HepG2 (cell line): ENCODE measurements around the gene SMKR1. TPM values are rescaled to one million over a fixed set of nuclear protein-coding genes. Genes with fewer than 3 reads are reported as not detected.

Experiments
- ATAC-seq: fragments of 200-7000 bp; cut with Tn5 transposase; 3 replicates; pipeline ENCODE4 v1.9.1; 2020; ENCODE audit warnings: mild to moderate bottlenecking, moderate library complexity
- BruUV-seq: library from RNA; stranded (reverse); fragments of 400-500 nt; replicated peaks from 2 replicates; lab custom pipeline; 2021; lab: Mats Ljungman, UMichigan
- CTCF ChIA-PET: fragments of 300-600 bp; formaldehyde crosslinking; extraction: SDS; loops from one replicate; lab custom pipeline; 2021; ENCODE audit warnings: low total read pairs, inconsistent platforms, low intra/inter-chr PET ratio; lab: Yijun Ruan, JAX
- POLR2A ChIA-PET: fragments of 350-600 bp; sonication (Branson Sonifier 250); formaldehyde crosslinking; loops from one replicate; lab custom pipeline; 2020; ENCODE audit warnings: antibody characterized with exemption, inconsistent platforms; lab: Yijun Ruan, JAX
- DNase-seq: peaks from one replicate; pipeline ENCODE4 v3.0.0-alpha.2; 2015; ENCODE audit warnings: low spot score
- FAIRE-seq: peaks from 3 replicates; lab custom pipeline; 2011; peaks lifted over from hg19 to GRCh38; lab: Jason Lieb, UNC
- H2AFZ ChIP-seq: one replicate; pipeline ENCODE4 v1.6.1; 2011; ENCODE audit warnings: low read length, inconsistent platforms
- H3K27ac ChIP-seq: fragments of 300-600 bp; 3 replicates; pipeline ENCODE4 v1.8.0; 2011; ENCODE audit warnings: mixed run types, mild to moderate bottlenecking, mixed read lengths, low read length, inconsistent platforms; ENCODE audit not compliant: insufficient read depth; ENCODE audit errors: extremely low read length
- H3K27me3 ChIP-seq, 2 experiments: fragments of 200-600 bp in 1 of 2; 2 replicates in 1 of 2; 3 replicates in 1 of 2; pipeline versions ENCODE4 v1.6.0 to v1.8.0; 2011; ENCODE audit warnings: low read length in 2 of 2, mild to moderate bottlenecking in 2 of 2, moderate library complexity in 2 of 2, inconsistent platforms in 1 of 2; ENCODE audit not compliant: insufficient read depth in 2 of 2, control insufficient read depth in 1 of 2
- H3K36me3 ChIP-seq, 2 experiments: fragments of 200-600 bp in 1 of 2; replicated peaks in 1 of 2; 2 replicates in 1 of 2; 3 replicates in 1 of 2; pipeline versions ENCODE4 v1.5.1 to v1.8.0; 2011; ENCODE audit warnings: low read length in 2 of 2, inconsistent platforms in 1 of 2; ENCODE audit not compliant: insufficient read depth in 2 of 2, control insufficient read depth in 1 of 2
- H3K4me1 ChIP-seq: 2 replicates; pipeline ENCODE4 v1.5.1; 2012; ENCODE audit warnings: low read length, inconsistent platforms; ENCODE audit not compliant: insufficient read depth
- H3K4me2 ChIP-seq: 2 replicates; pipeline ENCODE4 v1.6.0; 2011; ENCODE audit warnings: low read depth, low read length, inconsistent platforms
- H3K4me3 ChIP-seq, 3 experiments: fragments of 200-600 bp in 1 of 3; sonication (generic), shearing (Covaris generic) in 1 of 3; replicated peaks in 1 of 3; 2 replicates each; pipeline ENCODE4 v1.5.1; 2011 to 2016; ENCODE audit warnings: low read length in 3 of 3, inconsistent platforms in 2 of 3, low read depth in 2 of 3, mild to moderate bottlenecking in 2 of 3, control low read depth in 1 of 3, mixed read lengths in 1 of 3; ENCODE audit not compliant: insufficient read depth in 1 of 3
- H3K79me2 ChIP-seq: one replicate; pipeline ENCODE4 v1.6.1; 2011; ENCODE audit warnings: low read length, inconsistent platforms; ENCODE audit not compliant: insufficient read depth
- H3K9ac ChIP-seq: 2 replicates; pipeline ENCODE4 v1.6.0; 2011; ENCODE audit warnings: mild to moderate bottlenecking, low read depth, low read length, inconsistent platforms; ENCODE audit not compliant: insufficient read depth
- H3K9me3 ChIP-seq: 2 replicates; pipeline ENCODE4 v1.5.1; 2012; ENCODE audit warnings: mild to moderate bottlenecking, low read length
- H4K20me1 ChIP-seq: 2 replicates; pipeline ENCODE4 v1.6.0; 2011; ENCODE audit warnings: inconsistent platforms, mild to moderate bottlenecking, low read length, moderate library complexity; ENCODE audit not compliant: insufficient read depth
- AFF4 ChIP-seq: sonication (generic); formaldehyde crosslinking; IDR thresholded peaks from 2 replicates; pipeline ENCODE4 v1.4.0; 2020; ENCODE audit warnings: missing genetic modification reagents
- ARNTL ChIP-seq: sonication (generic); formaldehyde crosslinking; IDR thresholded peaks from 2 replicates; pipeline ENCODE4 v1.4.0; 2020; ENCODE audit warnings: mild to moderate bottlenecking, missing genetic modification reagents
- CREM ChIP-seq, 2 experiments: sonication (generic) in 1 of 2; formaldehyde crosslinking in 1 of 2; IDR thresholded peaks; 2 replicates each; pipeline versions ENCODE4 v1.4.0 to v1.6.1; 2016 to 2020; ENCODE audit warnings: antibody characterized with exemption in 1 of 2, mild to moderate bottlenecking in 1 of 2, missing genetic modification reagents in 1 of 2
- GTF3A ChIP-seq: sonication (generic); formaldehyde crosslinking; conservative IDR thresholded peaks from 2 replicates; pipeline ENCODE4 v1.4.0; 2020; ENCODE audit warnings: mild to moderate bottlenecking, missing genetic modification reagents
- HNF1B ChIP-seq: sonication (generic); formaldehyde crosslinking; IDR thresholded peaks from 2 replicates; pipeline ENCODE4 v1.5.1; 2020; ENCODE audit warnings: mild to moderate bottlenecking, moderate library complexity, missing genetic modification reagents
- NFKBIZ ChIP-seq: IDR thresholded peaks from 2 replicates; pipeline ENCODE4 v1.6.1; 2018; ENCODE audit warnings: missing genetic modification reagents, missing compliant biosample characterization
- NR3C1 ChIP-seq: sonication (generic); formaldehyde crosslinking; IDR thresholded peaks from 2 replicates; pipeline ENCODE4 v1.4.0; 2020; ENCODE audit warnings: missing genetic modification reagents
- POLR2A ChIP-seq, 2 experiments: IDR thresholded peaks; 2 replicates each; pipeline ENCODE4 v1.6.1; 2011; ENCODE audit warnings: low read depth in 2 of 2, low read length in 2 of 2, mild to moderate bottlenecking in 1 of 2, moderate library complexity in 1 of 2; ENCODE audit not compliant: insufficient read depth in 1 of 2
- TFAP4 ChIP-seq: sonication (generic); IDR thresholded peaks from 2 replicates; pipeline ENCODE4 v1.6.1; 2016; ENCODE audit warnings: low read depth, borderline replicate concordance
- TFDP1 ChIP-seq: IDR thresholded peaks from 2 replicates; pipeline ENCODE4 v1.6.1; 2016; ENCODE audit warnings: missing compliant biosample characterization, missing genetic modification reagents, borderline replicate concordance
- ZBTB14 ChIP-seq: sonication (generic); formaldehyde crosslinking; IDR thresholded peaks from 2 replicates; pipeline ENCODE4 v1.4.0; 2020; ENCODE audit warnings: missing genetic modification reagents
- ZBTB43 ChIP-seq: sonication (generic); formaldehyde crosslinking; conservative IDR thresholded peaks from 2 replicates; pipeline ENCODE4 v1.4.0; 2020; ENCODE audit warnings: missing genetic modification reagents
- ZNF614 ChIP-seq: IDR thresholded peaks from 2 replicates; pipeline ENCODE4 v1.6.1; 2018; ENCODE audit warnings: missing biosample characterization, missing genetic modification reagents, inconsistent platforms, borderline replicate concordance
- ZNF678 ChIP-seq: sonication (generic); formaldehyde crosslinking; IDR thresholded peaks from 2 replicates; pipeline ENCODE4 v1.4.0; 2020; ENCODE audit warnings: mild to moderate bottlenecking, missing genetic modification reagents
- WGBS: methylation state at CpG from one replicate; pipeline ENCODE4 v1.1.6; 2017; ENCODE audit warnings: low lambda C conversion rate; 5-methylcytosine and 5-hydroxymethylcytosine counted together
- in situ Hi-C: cut with HindIII; loops from 2 replicates; pipeline ENCODE4 v1.10.0; 2017; ENCODE audit warnings: low pct_unique_long_range_greater_than_20kb; ENCODE audit not compliant: extremely low pct_ligation_motif_present
- intact Hi-C: fragments of 100-400 bp; cut with micrococcal nuclease; formaldehyde crosslinking; loops from one replicate; pipeline ENCODE4 v1.10.0; 2022; ENCODE audit not compliant: unreplicated experiment
- polyA plus RNA-seq, 8 experiments: library from polyadenylated mRNA; depleted of rRNA in 3 of 8; stranded (reverse) in 7 of 8; unstranded in 1 of 8; fragments of >200 nt; fragmentation: Illumina TruSeq in 4 of 8; extraction: Trizol in 4 of 8; gene quantifications; 2 replicates each; pipeline versions ENCODE4 v1.2.1 to v1.2.3, GENCODE V29; 2011 to 2016; ENCODE audit warnings: low read depth in 4 of 8, missing spikeins in 1 of 8, mixed read lengths in 1 of 8; ENCODE audit not compliant: insufficient read depth in 1 of 8
- total RNA-seq, 5 experiments: library from RNA; depleted of rRNA; stranded (reverse); fragments of >200 nt; fragmentation: Illumina TruSeq; extraction: Trizol; gene quantifications; 2 replicates each; pipeline ENCODE4 v1.2.3, GENCODE V29; 2016; ENCODE audit warnings: low read depth in 1 of 5

The SMKR1 gene
- total and polyA plus RNA-seq, 2 of the 13 experiments (the other 11 are each of a cell fraction or from before 2014, with no cell fraction given): 0.07 TPM; not detected in 1

- TF ChIP-seq ZBTB14 (CRISPR knock-in tag) (no peak), AFF4 (CRISPR knock-in tag) (no peak), GTF3A (CRISPR knock-in tag) (no peak), ZNF614 (CRISPR knock-in tag) (no peak), NFKBIZ (CRISPR knock-in tag) (no peak), TFDP1 (CRISPR knock-in tag) (no peak), NR3C1 (no peak)
Observed at GRCh38 chr7:129512192-129512591, 9.9 kb downstream of the SMKR1 start (continued).

- POLR2A ChIA-PET: no interaction called here
- no peaks in the 10 kb centered on the region for H3K79me2 ChIP-seq
- peaks cover 9% of the 10 kb centered on the region; the same call in 1 of the 2 replicates for H3K4me1 ChIP-seq
- CTCF ChIA-PET: no interaction called here
- H3K36me3 ChIP-seq: no peaks in the 10 kb centered on the region
- no peak overlapping the region for H3K27ac ChIP-seq
- H3K4me2 ChIP-seq: no peak overlapping the region
- ATAC-seq (no peak), DNase-seq (no peak), FAIRE-seq (no peak)
- intact Hi-C loops: no loop called here
- no peaks in the 10 kb centered on the region for H4K20me1 ChIP-seq
- in situ Hi-C loops: no loop called here
- no peak overlapping the region for H3K4me3 ChIP-seq
- no peaks in the 10 kb centered on the region for H3K9me3 ChIP-seq
- H3K9ac ChIP-seq: no peak overlapping the region
- H3K27me3 ChIP-seq: peaks cover 4 to 30% of the 10 kb centered on the region in 2 experiments; a peak in 2 of 5 replicates
- BruUV-seq: no TSS peak
- 33% methylated on average over 10 of the region's 10 CpGs for WGBS
- H2AFZ ChIP-seq: no peak overlapping the region
- TF ChIP-seq TFAP4: no peak
- TF ChIP-seq ARNTL: no peak
- TF ChIP-seq HNF1B (CRISPR knock-in tag): no peak
- no peak for TF ChIP-seq CREM (IDR thresholded peaks at IDR 0.05)
- TF ChIP-seq CREM (CRISPR knock-in tag; IDR thresholded peaks at IDR 0.05): no peak
- TF ChIP-seq ZBTB43: no peak
- no peak for TF ChIP-seq POLR2A (IDR thresholded peaks at IDR 0.05; ENCODE audit: insufficient read depth in 1 of 2, low read depth in 2 of 2, low read length in 2 of 2)
- no peak for TF ChIP-seq ZNF678 (CRISPR knock-in tag)
Observed at GRCh38 chr7:129513546-129513945, 11.2 kb downstream of the SMKR1 start.
